ENCODE measurements around the gene MT1H.

MT1H gene

GRCh38 chr16:56647641-56648431 is 21.8 kb upstream of the MT1H start:
- Histone ChIP-seq H4K91ac (ENCODE audit: low read length) (no peak overlapping the region), H3K9me3 (ENCODE audit: control insufficient read depth, low read length) (no peaks in the 10 kb centered on the region), H2AK5ac (ENCODE audit: low read length, severe bottlenecking) (no peak overlapping the region), H2BK12ac (ENCODE audit: low read length in 2 of 2) (no peak overlapping the region), H2BK120ac (ENCODE audit: low read depth, low read length) (no peak overlapping the region), H2AFZ (ENCODE audit: low read depth, low read length) (no peak overlapping the region), H3K4ac (ENCODE audit: low read depth in 1 of 2, low read length in 2 of 2) (no peak overlapping the region), H3K4me3 (ENCODE audit: insufficient read depth in 1 of 2, low read depth in 1 of 2, low read length in 2 of 2) (no peak overlapping the region), H3K4me2 (ENCODE audit: low read length, poor library complexity, severe bottlenecking) (no peak overlapping the region), H3K23ac (ENCODE audit: low read length in 2 of 2) (no peak overlapping the region), H3K36me3 (ENCODE audit: control insufficient read depth in 1 of 2, insufficient read depth in 2 of 2, low read depth in 1 of 2, low read length in 2 of 2) (no peaks in the 10 kb centered on the region), H3K27ac (ENCODE audit: low read length, poor library complexity, severe bottlenecking) (no peak overlapping the region), H3K79me1 (replicated peaks; ENCODE audit: low read length, poor library complexity, severe bottlenecking) (no peaks in the 10 kb centered on the region), H4K8ac (ENCODE audit: low read length) (no peak overlapping the region), H3K14ac (ENCODE audit: low read length in 2 of 2) (no peak overlapping the region), H3K9ac (ENCODE audit: low read length) (no peak overlapping the region), H3K4me1 (ENCODE audit: control insufficient read depth, insufficient read depth, low read depth, low read length) (peaks cover 11% of the 10 kb centered on the region), H2BK15ac (ENCODE audit: low read depth, poor library complexity, severe bottlenecking) (no peak overlapping the region), H3K27me3 (ENCODE audit: control insufficient read depth in 1 of 2, insufficient read depth in 1 of 2, low read length in 2 of 2) (peaks cover 75 to 85% of the 10 kb centered on the region in 2 experiments), H3K18ac (ENCODE audit: low read depth in 1 of 2, low read length in 2 of 2) (no peak overlapping the region), H2BK5ac (ENCODE audit: low read depth, low read length, poor library complexity, severe bottlenecking) (no peak overlapping the region)
- no peak for DNase-seq
- 17% methylated on average over 33 of the region's 33 CpGs for WGBS

- Histone ChIP-seq H3K4me3 (ENCODE audit: insufficient read depth in 1 of 2, low read depth in 1 of 2, low read length in 2 of 2) (no peak overlapping the region), H3K9me3 (ENCODE audit: control insufficient read depth, low read length) (no peaks in the 10 kb centered on the region), H3K18ac (ENCODE audit: low read depth in 1 of 2, low read length in 2 of 2) (no peak overlapping the region), H3K9ac (ENCODE audit: low read length) (no peak overlapping the region), H3K4me2 (ENCODE audit: low read length, poor library complexity, severe bottlenecking) (no peak overlapping the region), H2BK120ac (ENCODE audit: low read depth, low read length) (no peak overlapping the region), H2BK12ac (ENCODE audit: low read length in 2 of 2) (no peak overlapping the region), H3K14ac (ENCODE audit: low read length in 2 of 2) (no peak overlapping the region), H2BK5ac (ENCODE audit: low read depth, low read length, poor library complexity, severe bottlenecking) (no peak overlapping the region), H3K4me1 (ENCODE audit: control insufficient read depth, insufficient read depth, low read depth, low read length) (peaks cover 8% of the 10 kb centered on the region), H4K8ac (ENCODE audit: low read length) (no peak overlapping the region), H2BK15ac (ENCODE audit: low read depth, poor library complexity, severe bottlenecking) (no peak overlapping the region), H3K27me3 (ENCODE audit: control insufficient read depth in 1 of 2, insufficient read depth in 1 of 2, low read length in 2 of 2) (peaks cover 70 to 77% of the 10 kb centered on the region in 2 experiments), H3K79me1 (replicated peaks; ENCODE audit: low read length, poor library complexity, severe bottlenecking) (no peaks in the 10 kb centered on the region), H3K36me3 (ENCODE audit: control insufficient read depth in 1 of 2, insufficient read depth in 2 of 2, low read depth in 1 of 2, low read length in 2 of 2) (no peaks in the 10 kb centered on the region), H2AFZ (ENCODE audit: low read depth, low read length) (no peak overlapping the region), H3K4ac (ENCODE audit: low read depth in 1 of 2, low read length in 2 of 2) (no peak overlapping the region), H3K27ac (ENCODE audit: low read length, poor library complexity, severe bottlenecking) (no peak overlapping the region), H3K23ac (ENCODE audit: low read length in 2 of 2) (no peak overlapping the region), H4K91ac (ENCODE audit: low read length) (no peak overlapping the region), H2AK5ac (ENCODE audit: low read length, severe bottlenecking) (no peak overlapping the region)
- WGBS: 88% methylated on average over 2 of the region's 2 CpGs
- no peak for DNase-seq
Measured at GRCh38 chr16:56649271-56649670, 20.3 kb upstream of the MT1H start.

- H3K27me3 ChIP-seq (ENCODE audit: control insufficient read depth in 1 of 2, insufficient read depth in 1 of 2, low read length in 2 of 2): peaks cover 65 to 73% of the 10 kb centered on the region in 2 experiments
- no peak overlapping the region for H2BK12ac ChIP-seq (ENCODE audit: low read length in 2 of 2)
- no peak overlapping the region for H2BK15ac ChIP-seq (ENCODE audit: low read depth, poor library complexity, severe bottlenecking)
- no peak overlapping the region for H3K4me3 ChIP-seq (ENCODE audit: insufficient read depth in 1 of 2, low read depth in 1 of 2, low read length in 2 of 2)
- H3K14ac ChIP-seq (ENCODE audit: low read length in 2 of 2): no peak overlapping the region
- no peak for DNase-seq
- WGBS: 83% methylated on average over 1 of the region's 3 CpGs
- no peak overlapping the region for H3K4me2 ChIP-seq (ENCODE audit: low read length, poor library complexity, severe bottlenecking)
- no peaks in the 10 kb centered on the region for H3K36me3 ChIP-seq (ENCODE audit: control insufficient read depth in 1 of 2, insufficient read depth in 2 of 2, low read depth in 1 of 2, low read length in 2 of 2)
- H3K9me3 ChIP-seq (ENCODE audit: control insufficient read depth, low read length): no peaks in the 10 kb centered on the region
- no peak overlapping the region for H2AFZ ChIP-seq (ENCODE audit: low read depth, low read length)
- no peaks in the 10 kb centered on the region for H3K79me1 ChIP-seq (replicated peaks; ENCODE audit: low read length, poor library complexity, severe bottlenecking)
- H3K9ac ChIP-seq (ENCODE audit: low read length): no peak overlapping the region
- no peak overlapping the region for H3K18ac ChIP-seq (ENCODE audit: low read depth in 1 of 2, low read length in 2 of 2)
- no peak overlapping the region for H3K4ac ChIP-seq (ENCODE audit: low read depth in 1 of 2, low read length in 2 of 2)
- H4K91ac ChIP-seq (ENCODE audit: low read length): no peak overlapping the region
- peaks cover 8% of the 10 kb centered on the region for H3K4me1 ChIP-seq (ENCODE audit: control insufficient read depth, insufficient read depth, low read depth, low read length)
- no peak overlapping the region for H3K27ac ChIP-seq (ENCODE audit: low read length, poor library complexity, severe bottlenecking)
- H2AK5ac ChIP-seq (ENCODE audit: low read length, severe bottlenecking): no peak overlapping the region
- no peak overlapping the region for H4K8ac ChIP-seq (ENCODE audit: low read length)
- H3K23ac ChIP-seq (ENCODE audit: low read length in 2 of 2): no peak overlapping the region
- H2BK120ac ChIP-seq (ENCODE audit: low read depth, low read length): no peak overlapping the region
- no peak overlapping the region for H2BK5ac ChIP-seq (ENCODE audit: low read depth, low read length, poor library complexity, severe bottlenecking)
Measured at GRCh38 chr16:56649820-56650219, 19.8 kb upstream of the MT1H start.

GRCh38 chr16:56651586-56651985 is 18.0 kb upstream of the MT1H start, which contains the start of gene MT1B:
Gene MT1B (plus strand): TSS chr16:56651886. CDS start chr16:56651954, 68 bp downstream.
- Histone ChIP-seq H3K4me1 (ENCODE audit: control insufficient read depth, insufficient read depth, low read depth, low read length) (peaks cover 8% of the 10 kb centered on the region), H2BK5ac (ENCODE audit: low read depth, low read length, poor library complexity, severe bottlenecking) (no peak within 1 kb of the TSS), H2BK15ac (ENCODE audit: low read depth, poor library complexity, severe bottlenecking) (no peak within 1 kb of the TSS), H3K23ac (ENCODE audit: low read length in 2 of 2) (no peak within 1 kb of the TSS), H3K18ac (ENCODE audit: low read depth in 1 of 2, low read length in 2 of 2) (no peak within 1 kb of the TSS), H2AK5ac (ENCODE audit: low read length, severe bottlenecking) (no peak within 1 kb of the TSS), H2BK120ac (ENCODE audit: low read depth, low read length) (no peak within 1 kb of the TSS), H2AFZ (ENCODE audit: low read depth, low read length) (no peak within 1 kb of the TSS), H4K91ac (ENCODE audit: low read length) (no peak within 1 kb of the TSS), H3K79me1 (replicated peaks; ENCODE audit: low read length, poor library complexity, severe bottlenecking) (no peaks in the 10 kb centered on the region), H2BK12ac (ENCODE audit: low read length in 2 of 2) (no peak within 1 kb of the TSS), H3K4me3 (ENCODE audit: insufficient read depth in 1 of 2, low read depth in 1 of 2, low read length in 2 of 2) (no peak within 1 kb of the TSS), H3K27me3 (ENCODE audit: control insufficient read depth in 1 of 2, insufficient read depth in 1 of 2, low read length in 2 of 2) (peaks cover 47 to 58% of the 10 kb centered on the region in 2 experiments), H3K36me3 (ENCODE audit: control insufficient read depth in 1 of 2, insufficient read depth in 2 of 2, low read depth in 1 of 2, low read length in 2 of 2) (no peaks in the 10 kb centered on the region), H3K4ac (ENCODE audit: low read depth in 1 of 2, low read length in 2 of 2) (no peak within 1 kb of the TSS), H3K9me3 (ENCODE audit: control insufficient read depth, low read length) (no peaks in the 10 kb centered on the region), H4K8ac (ENCODE audit: low read length) (no peak within 1 kb of the TSS), H3K14ac (ENCODE audit: low read length in 2 of 2) (no peak within 1 kb of the TSS), H3K4me2 (ENCODE audit: low read length, poor library complexity, severe bottlenecking) (no peak within 1 kb of the TSS), H3K9ac (ENCODE audit: low read length) (no peak within 1 kb of the TSS), H3K27ac (ENCODE audit: low read length, poor library complexity, severe bottlenecking) (no peak within 1 kb of the TSS)
- 61% methylated on average over 7 of the region's 7 CpGs for WGBS
- no peak for DNase-seq

Measured in mesenchymal stem cell (in vitro differentiated cells and primary cell).